NAMALWA (cell line): ENCODE data around the gene RB1.
"Not testable (repeated sequence)": the region's sequence is repeated elsewhere in the genome, so short reads cannot be mapped to it uniquely, and the experiment has no call there.

ENCODE experiments used
- DNase-seq: peaks from one replicate; pipeline ENCODE4 v3.0.0-alpha.2; 2015; ENCODE audit warnings: low spot score

RB1 gene

DNA sequence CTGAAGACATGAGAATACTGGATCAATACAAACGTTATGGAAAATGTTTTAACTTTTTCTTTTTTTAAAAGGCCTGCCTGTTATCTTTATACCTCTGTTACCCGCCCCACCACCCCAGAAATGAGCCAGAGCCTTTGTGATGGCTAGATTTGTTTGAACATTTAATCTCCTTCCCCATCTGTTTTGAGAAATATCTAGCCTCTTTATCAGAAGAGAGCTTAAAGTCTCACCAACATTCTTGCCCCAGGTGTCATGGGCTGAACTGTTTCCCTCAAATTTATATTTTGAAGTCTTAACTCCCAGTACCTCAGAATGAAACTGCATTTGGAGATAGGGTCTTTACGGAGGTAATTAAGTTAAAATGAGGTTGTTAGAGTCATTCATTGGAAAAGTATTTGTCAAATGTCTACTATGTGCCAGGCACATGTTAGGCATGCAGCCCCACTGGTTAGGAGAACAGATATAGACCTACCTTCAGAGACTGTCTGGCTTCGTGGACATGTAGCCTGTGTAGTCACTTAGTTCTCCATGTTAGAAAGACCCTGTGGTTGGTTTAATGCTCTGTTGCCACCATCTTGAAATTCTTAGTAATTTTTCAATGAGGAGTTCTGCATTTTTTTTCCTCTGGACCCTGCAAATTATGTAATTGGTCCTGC is 6.3 kb upstream of the RB1 start:
- no peak for DNase-seq

DNA sequence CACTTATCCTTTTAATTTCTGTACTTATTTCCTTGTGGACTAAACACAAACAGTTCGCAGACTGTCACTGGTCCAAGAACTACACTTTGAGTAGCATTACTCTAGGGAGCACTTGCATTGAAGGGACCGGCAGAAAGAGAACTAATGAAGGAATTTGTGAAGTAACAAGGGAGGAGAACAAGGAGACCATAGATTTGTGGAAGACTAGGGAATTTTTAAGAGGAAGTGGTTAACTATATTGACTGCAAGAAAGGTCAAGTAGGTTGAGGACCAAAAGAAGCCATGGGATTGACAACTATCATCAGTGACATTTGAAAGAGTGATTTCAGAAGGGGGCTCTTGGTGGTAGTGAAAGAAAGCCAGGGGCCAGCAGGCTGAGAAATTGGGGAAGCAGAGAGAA is 4.0 kb upstream of the RB1 start:
- DNase-seq: no peak

DNA sequence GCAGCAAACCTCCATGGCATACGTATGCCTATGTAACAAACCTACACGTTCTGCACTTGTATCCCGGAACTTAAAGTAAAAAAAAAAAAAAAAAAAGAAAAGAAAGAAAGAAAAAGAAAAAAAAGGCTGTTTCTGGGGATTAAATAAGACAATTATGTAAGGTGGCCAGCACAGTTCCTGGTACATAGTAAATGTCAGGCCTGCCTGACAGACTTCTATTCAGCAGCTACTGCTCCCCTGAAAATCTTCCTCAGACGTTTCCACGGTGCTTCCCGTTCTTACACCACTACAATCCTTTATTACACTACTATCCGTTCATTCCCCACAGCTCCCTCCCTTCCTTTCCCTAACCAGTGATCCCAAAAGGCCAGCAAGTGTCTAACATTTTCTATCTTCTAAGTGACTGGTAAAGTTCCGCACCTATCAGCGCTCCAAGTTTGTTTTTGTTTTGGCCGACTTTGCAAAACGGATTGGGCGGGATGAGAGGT is 636 bp upstream of the RB1 start:
- DNase-seq: peak; percentile 58

DNA sequence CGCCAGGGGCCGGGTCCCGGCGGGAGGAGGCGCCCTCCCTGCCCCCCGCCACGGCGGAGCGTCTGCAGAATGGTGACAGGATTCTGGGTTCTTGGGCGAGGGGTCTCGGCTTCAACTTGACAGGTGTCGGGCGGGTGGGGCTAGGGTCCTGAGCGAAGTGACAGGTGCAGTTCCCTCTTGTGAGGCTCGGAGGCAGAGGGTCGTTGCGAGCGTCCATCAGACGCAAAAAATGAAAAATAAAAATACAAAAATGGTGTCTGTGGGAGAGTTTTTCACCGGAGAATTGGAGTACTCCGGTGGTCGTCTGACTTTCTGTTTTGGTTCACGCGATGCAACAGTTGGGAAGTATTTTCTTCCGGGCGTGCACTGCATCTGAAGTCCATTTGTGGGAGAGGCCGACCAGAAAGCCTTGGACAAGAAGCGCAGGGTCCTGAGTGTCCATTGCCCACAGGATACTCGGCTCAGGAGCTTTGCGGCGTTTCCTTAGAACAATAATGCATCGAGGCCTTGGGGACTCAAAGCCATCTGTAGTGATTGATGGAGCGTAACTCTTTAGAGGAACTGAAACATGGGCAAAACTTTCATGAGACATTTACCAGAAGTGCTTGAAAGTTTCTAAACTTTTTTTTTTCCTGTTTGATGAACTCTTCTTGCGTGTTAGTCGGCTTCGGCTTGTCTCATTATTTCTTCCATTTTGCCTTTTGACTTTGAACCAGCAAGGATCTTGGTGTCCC is 759 bp downstream of the RB1 start:
- DNase-seq: peak; percentile 97

DNA sequence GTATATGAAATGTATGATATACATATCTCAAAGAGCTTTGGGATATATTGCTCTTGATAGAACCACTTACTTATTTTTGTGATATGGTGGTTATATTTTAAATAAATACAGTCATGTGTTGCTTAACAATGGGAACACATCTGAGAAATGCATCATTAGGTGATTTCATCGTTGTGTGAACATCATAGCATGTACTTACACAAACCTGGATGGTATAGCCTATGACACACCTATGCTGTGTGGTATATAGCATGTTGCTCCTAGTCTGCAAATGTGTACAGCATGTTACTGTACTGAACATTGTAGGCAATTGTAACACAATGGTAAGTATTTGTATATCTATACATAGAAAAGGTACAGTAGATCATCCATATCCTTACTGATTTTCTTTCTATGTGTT is 7.7 kb downstream of the RB1 start:
- no peak for DNase-seq

DNA sequence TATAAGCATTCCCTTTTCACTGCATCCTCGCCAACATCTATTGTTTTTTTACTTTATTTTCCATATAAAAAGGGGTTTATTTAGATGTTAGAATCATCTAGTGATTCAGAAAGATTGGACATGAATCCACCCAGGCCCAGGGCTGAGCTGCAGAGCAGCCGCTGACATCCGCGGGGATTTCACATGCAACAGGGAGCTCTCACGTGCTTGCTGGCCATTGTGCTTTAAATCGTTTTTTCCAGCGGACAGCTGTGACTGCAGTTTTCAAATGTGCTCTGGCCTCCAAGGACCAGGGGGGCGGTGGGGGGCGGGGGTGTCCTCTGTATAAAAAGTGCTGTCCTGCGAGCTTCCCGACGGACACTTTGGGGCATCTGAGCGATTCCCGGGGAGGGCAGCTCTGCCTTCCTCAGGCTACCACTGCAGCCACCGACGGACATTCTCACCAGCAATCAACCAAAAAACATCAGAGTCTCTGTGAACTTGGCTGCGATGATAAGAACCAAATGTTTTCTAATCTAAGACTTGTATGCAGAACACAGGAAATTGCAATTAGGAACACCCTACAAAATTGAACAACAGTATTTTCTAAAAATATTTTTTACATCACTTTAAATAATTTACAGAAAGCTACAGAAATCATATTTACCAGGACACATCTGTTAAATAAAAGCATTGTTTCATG is 12.6 kb downstream of the RB1 start:
- no peak for DNase-seq

DNA sequence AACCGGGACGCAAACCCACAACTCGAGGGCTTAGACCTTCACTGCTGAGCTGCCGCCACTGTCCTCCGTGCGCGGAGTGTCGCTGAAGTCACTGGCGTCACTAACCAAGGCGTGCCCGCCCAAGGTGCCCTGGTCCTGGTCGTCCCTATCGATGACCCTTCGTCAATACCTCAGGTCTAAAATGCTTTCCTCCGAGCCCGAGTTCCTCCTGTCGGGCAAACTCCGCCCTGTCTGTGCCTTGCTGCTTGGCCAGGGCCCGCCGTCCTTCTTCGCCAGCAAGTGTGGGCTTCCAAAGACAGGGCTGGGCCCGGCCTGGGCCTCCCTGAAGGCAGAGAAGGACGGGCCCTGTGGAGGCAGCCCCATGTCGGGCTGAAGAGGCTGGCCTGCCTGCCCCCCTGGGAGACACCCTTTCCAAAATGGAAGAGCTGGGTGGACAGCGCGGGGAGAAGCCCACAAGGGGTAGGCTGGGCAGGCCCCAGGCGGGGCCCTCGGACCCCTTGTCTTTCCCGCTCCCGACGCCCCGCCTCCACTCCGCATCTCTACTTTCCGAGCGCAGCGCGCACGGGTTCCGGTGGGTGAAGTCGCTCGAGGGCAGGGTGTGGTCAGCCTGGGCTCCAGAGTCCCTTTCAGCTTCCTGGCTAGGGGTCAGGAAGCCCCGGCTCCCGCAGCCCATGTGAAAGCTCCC is 13.4 kb downstream of the RB1 start:
- no peak for DNase-seq

DNA sequence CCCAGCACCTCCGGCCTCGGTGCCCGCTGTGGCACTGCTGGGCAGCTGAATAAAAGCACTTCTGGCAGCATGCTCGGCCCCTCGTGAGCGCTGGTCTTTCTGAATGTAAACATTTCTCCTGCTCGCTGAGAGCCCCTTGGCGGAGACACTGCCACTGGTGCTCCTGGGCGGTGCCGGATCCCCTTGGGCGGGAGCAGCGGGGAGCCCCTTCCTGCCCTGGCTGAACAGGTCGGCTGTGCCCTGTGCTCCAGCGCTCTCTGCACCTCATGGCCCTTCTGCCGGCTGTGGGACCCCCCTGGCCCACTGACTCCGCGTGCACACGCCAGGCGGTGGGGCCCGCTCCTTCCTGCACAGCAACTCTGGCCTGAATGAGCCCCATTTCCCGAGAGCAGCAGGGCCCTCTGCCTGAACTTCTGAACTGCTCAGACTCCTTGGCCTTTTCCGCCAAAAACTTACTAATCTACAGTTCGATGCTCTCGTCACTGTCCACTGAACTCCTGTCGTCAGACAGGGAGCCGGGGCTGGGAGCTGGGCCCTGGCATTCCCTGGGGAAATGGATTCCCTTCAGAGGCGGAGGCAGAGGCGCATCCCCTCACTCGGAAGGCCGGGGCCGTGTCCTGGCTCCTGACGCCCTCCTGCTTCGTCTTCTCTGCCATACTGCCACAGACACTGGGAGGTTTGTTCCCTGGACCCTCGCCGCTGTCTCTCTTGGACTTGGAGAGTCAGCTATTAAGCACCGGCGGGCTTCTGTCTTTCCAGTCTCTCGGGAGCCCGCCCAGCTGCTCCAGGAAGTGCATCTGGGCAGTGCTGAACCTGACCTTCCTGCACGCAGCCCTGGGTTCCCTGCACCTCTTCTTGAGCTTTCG is 14.2 kb downstream of the RB1 start:
- no peak for DNase-seq

DNA sequence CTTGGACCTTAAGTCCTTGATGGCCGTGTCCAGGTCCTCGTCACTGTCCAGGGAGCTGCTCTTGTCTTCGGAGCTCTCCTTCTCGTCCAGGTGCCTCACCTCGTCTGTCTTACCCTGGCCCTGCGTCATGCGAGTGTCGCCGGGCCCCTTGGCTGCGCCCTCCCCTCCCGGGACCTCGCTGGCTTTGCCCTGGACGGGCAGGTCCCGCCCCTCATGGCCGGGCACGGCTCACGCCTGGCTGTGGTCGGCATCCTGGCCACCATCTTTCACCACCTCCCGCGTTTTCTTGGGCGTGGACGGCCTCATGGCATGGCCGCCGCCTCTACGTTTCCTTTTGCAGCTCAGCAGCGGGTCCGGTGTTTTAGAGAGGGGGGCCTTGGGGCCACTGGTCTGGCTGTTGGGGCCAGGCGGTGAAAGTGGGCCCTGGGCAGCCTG is 14.8 kb downstream of the RB1 start:
- no peak for DNase-seq

DNA sequence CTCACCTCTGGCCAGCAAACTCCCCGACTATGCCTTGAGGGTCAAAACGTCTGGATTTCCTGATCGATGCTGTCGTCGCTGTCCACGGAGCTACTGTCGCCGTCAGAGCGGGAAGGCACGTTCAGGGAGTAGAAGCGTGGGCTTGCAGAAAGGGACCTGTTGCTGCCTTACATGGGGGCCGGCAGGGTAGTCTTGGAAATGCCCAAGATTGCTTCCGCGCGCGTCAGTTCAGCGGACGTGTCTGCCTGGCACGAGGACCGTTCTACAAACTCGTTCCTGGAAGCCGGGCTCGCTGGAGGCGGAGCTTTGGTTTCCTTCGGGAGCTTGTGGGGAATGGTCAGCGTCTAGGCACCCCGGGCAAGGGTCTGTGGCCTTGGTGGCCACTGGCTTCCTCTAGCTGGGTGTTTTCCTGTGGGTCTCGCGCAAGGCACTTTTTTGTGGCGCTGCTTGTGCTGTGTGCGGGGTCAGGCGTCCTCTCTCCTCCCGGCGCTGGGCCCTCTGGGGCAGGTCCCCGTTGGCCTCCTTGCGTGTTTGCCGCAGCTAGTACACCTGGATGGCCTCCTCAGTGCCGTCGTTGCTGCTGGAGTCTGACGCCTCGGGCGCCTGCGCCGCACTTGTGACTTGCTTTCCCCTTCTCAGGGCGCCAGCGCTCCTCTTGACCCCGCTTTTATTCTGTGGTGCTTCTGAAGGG is 15.4 kb downstream of the RB1 start:
- no peak for DNase-seq

DNA sequence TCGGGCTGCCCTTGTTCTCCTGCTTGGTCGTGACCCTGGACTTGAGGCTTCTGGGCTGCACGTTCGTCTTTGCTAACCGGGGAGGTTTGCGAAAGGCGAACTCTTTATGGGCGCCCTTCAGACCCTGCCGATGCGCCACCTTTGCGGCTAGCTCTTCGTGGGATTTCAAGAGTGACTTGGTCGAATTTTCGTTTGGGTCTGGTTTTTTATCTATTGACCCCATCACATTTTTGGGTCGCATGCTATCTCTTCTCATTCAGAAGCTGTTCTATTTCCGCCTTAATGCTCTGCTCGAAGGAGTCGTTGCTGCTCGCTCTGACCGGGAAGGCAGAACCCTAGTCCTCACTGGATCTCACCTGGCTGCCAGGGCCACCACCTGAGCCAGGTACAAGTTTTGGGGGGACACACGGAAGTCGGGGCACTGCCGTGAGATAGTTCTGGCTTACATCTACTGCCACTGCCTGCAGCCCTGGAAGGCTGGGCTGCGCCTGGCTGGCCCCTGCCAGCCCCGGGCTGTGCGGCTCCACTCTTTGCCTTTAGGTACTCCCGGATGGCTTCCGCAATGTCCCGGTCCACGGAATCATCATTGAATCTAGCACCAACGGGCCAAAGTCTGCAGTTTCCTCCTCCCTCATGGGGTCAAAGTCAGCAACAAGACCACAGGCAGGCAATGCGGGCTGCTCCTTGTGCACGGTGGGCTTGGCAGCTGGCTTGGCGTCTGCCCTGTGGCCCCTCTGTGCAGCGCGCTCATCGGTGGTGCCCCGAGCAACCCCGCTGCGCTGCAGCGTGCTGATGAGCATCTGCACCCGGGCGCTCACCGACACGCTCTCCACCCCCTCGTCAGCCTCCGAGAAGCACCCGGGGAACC is 16.2 kb downstream of the RB1 start:
- DNase-seq: no peak

DNA sequence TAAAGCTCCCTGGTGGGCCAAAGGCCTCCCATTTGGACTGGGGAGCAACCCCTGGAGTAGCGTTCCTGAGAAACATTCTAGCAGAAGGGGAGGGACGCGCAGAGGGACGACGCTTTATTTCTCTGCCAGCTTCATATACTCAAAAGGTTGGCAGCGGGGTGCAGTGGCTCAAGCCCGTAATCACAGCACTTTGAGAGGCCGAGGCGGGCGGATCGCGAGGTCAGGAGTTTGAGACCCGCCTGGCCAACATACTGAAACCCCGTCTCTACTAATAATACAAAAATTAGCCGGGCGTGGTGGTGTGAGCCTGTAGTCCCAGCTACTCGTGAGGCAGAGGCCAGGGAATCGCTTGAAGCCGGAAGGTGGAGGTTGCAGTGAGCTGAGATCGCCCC is 16.8 kb downstream of the RB1 start:
- no peak for DNase-seq

DNA sequence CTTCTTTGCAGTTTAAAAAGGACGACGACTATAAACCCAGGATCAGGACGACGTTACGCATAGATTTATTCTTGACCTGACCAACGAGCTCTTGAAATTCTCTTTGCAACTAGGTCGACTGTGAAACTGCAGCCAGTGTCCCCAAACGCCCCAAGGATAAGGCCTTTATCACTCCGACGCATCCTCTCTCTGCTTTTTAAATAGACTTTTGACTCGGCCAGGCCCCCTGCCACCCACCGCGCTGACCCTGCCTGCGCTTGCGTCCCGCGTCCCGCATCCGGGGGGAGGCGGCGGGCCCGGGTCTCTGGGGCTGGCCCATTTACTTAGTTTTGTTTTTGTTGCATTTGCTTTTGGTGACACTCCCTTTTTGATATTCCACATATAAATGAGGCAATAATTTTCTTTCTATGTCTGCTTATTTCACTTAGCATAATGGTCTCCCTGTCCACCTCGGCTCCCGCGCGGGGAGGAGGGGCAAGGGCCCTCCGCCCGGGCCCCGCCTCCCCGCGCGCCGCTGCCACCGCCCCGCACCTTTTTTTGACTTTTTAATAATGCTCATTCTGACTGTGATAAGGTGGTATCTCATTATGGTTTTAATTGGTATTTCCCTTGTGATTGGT is 17.4 kb downstream of the RB1 start:
- DNase-seq: no peak

DNA sequence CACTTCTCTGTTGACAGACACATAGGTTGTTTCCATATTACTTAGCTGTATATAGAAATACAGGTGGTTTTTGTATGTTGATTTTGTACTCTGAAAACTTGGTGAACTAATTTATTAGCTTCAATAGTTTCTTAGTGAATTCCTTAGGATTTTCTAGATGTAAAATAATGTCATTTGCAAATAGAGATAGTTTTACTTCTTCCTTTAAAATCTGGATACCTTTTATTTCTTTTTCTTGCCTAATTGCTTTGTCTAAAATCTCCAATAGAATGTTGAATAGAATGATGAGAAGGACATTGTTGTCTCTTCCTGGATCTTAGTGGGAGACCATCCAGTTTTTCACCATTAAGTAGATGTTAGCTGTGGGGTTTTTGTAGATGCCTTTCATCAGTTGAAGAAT is 18.7 kb downstream of the RB1 start:
- DNase-seq: no peak

DNA sequence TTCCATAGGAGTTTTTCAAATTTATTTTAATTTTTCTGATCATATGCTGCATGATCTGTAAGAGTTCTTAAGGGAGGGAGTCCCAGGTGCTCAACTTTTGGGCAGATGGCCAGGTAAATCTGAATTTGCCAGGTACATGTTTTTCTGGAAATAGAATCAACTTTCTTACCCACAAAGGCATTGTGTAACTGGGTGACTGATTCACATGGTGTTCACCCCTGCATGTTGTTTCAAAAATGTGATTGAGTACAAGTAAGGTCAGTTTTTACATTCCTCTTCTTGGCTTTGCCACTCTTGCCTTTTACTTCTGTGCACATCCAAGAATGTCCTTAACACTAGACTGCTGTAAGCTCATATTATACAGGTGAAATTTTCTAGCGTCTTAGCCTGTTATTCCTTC is 30.4 kb downstream of the RB1 start:
- peak; percentile 6 for DNase-seq

DNA sequence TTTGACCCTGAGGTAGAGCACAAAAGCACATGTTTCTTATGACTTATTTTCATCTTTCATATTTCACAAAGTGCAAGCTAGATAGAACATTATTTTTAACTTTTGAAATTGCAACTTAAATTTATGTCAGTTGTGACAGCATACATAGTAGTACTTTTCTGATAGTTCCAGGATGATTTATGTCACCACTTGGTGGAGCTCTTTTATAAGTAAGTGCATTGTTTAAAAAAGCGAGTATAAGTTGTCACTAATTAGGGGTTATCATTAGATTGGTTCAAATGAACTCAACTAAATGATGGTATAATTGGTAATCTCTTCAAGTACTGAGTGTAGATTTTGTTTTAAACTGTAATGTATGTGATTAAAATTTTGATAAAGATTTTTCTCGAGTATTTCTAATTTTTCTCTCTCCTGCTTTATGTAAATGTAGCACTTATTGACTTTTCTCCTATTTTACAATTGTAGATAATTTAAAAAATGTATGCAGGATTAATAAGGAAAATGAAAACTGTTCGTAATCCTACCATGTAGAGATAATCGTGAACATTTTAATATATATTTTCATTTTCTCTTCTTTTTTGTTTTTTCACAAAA is 31.1 kb downstream of the RB1 start:
- DNase-seq: peak; percentile 67

DNA sequence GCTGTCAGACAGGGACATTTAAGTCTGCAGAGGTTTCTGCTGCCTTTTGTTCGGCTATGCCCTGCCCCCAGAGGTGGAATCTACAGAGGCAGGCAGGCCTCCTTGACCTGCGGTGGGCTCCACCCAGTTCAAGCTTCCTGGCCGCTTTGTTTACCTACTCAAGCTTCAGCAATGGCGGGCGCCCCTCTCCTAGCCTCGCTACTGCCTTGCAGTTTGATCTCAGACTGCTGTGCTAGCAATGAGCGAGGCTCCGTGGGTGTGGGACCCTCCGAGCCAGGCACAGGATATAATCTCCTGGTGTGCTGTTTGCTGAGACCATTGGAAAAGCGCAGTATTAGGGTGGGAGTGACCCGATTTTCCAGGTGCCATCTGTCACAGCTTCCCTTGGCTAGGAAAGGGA is 35.6 kb downstream of the RB1 start:
- not testable (repeated sequence) for DNase-seq

DNA sequence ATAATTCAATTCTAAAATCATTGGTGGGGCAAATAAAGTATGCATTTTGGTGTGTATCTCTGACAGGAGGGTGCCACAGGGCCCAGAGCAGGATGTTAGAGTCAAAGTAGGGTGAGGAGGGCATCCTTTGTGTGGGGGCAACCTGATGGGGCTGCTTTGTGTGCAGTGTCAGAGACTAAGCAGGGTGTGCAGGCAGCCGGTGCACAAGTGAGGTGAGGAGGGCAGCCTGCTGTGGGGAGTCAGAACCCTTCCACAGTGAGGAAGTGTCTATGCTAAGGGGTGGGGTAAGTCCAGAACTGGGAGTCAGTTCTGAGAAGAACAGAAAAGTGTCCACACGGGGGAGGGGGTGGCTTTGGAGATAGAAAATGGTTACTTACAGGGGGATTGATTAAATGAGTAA is 40.7 kb downstream of the RB1 start:
- no peak for DNase-seq

DNA sequence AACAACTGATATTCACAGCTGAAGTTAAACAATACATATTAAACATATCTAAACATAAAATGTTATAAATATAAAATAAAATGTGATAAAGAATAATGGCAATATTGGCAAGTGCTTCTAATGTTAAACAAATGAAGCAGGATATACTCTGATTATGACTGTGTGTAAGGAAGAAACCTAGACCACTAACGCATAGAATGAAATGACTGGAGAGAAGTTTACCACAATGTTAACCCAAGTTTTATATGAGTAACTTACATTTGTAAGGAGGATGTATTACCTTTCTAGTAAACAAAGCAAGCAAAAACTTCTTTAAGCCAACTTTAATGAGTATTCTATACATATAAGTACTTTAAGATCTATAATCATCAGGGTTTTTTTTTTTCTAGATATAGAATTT is 43.0 kb downstream of the RB1 start:
- no peak for DNase-seq
